Measurements from ENCODE around the gene PTAFR.
A peak's percentile ranks its signal among the peaks of the same experiment; 100 is the strongest.

PTAFR gene

GRCh38 chr1:28176492-28177470 lies at the start of gene PTAFR:
TSS of gene PTAFR (minus strand) at chr1:28176690. CDS start at chr1:28151021, 25,669 bp downstream.
- no peak within 1 kb of the TSS for H3K9ac ChIP-seq
- peaks cover 28% of the 10 kb centered on the region for H3K4me1 ChIP-seq (ENCODE audit: low read depth, poor library complexity, severe bottlenecking)
- TF ChIP-seq CTCF (conservative IDR thresholded peaks at IDR 0.05; ENCODE audit: low read depth, low read length) = no peak
- no peaks in the 10 kb centered on the region for H4K20me1 ChIP-seq (ENCODE audit: insufficient read depth)
- no peaks in the 10 kb centered on the region for H3K79me2 ChIP-seq (ENCODE audit: insufficient read depth, low read depth)
- no peaks in the 10 kb centered on the region for H3K27me3 ChIP-seq (ENCODE audit: insufficient read depth, low read depth)
- no peak within 1 kb of the TSS for H3K4me2 ChIP-seq
- H2AFZ ChIP-seq (ENCODE audit: low read depth) = no peak within 1 kb of the TSS
- no peaks in the 10 kb centered on the region for H3K36me3 ChIP-seq (ENCODE audit: insufficient read depth)
- H3K27ac ChIP-seq = no peak within 1 kb of the TSS
- no peak within 1 kb of the TSS for H3K4me3 ChIP-seq (IDR thresholded peaks at IDR 0.05; ENCODE audit: insufficient read depth, low read depth, low read length)

GRCh38 chr1:28213315-28213714 lies 36.8 kb upstream of the PTAFR start:
- H3K36me3 ChIP-seq (ENCODE audit: insufficient read depth) = no peaks in the 10 kb centered on the region
- H2AFZ ChIP-seq (ENCODE audit: low read depth) = no peak overlapping the region

GRCh38 chr1:28209700-28210099 lies 33.2 kb upstream of the PTAFR start:
- Histone ChIP-seq H3K9ac (no peak overlapping the region), H3K36me3 (ENCODE audit: insufficient read depth) (no peaks in the 10 kb centered on the region)

More at GRCh38 chr1:28213315-28213714, 36.8 kb upstream of the PTAFR start:
- Histone ChIP-seq H4K20me1 (ENCODE audit: insufficient read depth) (no peaks in the 10 kb centered on the region), H3K4me3 (IDR thresholded peaks at IDR 0.05; ENCODE audit: insufficient read depth, low read depth, low read length) (no peak overlapping the region), H3K27me3 (ENCODE audit: insufficient read depth, low read depth) (no peaks in the 10 kb centered on the region), H3K79me2 (ENCODE audit: insufficient read depth, low read depth) (no peaks in the 10 kb centered on the region; the same call in 1 of the 2 replicates), H3K9ac (no peak overlapping the region), H3K4me1 (ENCODE audit: low read depth, poor library complexity, severe bottlenecking) (no peaks in the 10 kb centered on the region), H3K27ac (no peak overlapping the region), H3K4me2 (no peak overlapping the region)
- no peak for TF ChIP-seq CTCF (conservative IDR thresholded peaks at IDR 0.05; ENCODE audit: low read depth, low read length)

GRCh38 chr1:28208818-28209441 lies 32.4 kb upstream of the PTAFR start:
- no peak overlapping the region for H3K9ac ChIP-seq
- no peak overlapping the region for H2AFZ ChIP-seq (ENCODE audit: low read depth)
- no peaks in the 10 kb centered on the region for H3K36me3 ChIP-seq (ENCODE audit: insufficient read depth)

More at GRCh38 chr1:28209700-28210099, 33.2 kb upstream of the PTAFR start:
- TF ChIP-seq CTCF (conservative IDR thresholded peaks at IDR 0.05; ENCODE audit: low read depth, low read length) = no peak
- Histone ChIP-seq H3K4me1 (ENCODE audit: low read depth, poor library complexity, severe bottlenecking) (no peaks in the 10 kb centered on the region), H3K4me3 (IDR thresholded peaks at IDR 0.05; ENCODE audit: insufficient read depth, low read depth, low read length) (no peak overlapping the region), H3K27ac (no peak overlapping the region), H4K20me1 (ENCODE audit: insufficient read depth) (no peaks in the 10 kb centered on the region), H2AFZ (ENCODE audit: low read depth) (no peak overlapping the region), H3K27me3 (ENCODE audit: insufficient read depth, low read depth) (no peaks in the 10 kb centered on the region), H3K4me2 (no peak overlapping the region), H3K79me2 (ENCODE audit: insufficient read depth, low read depth) (no peaks in the 10 kb centered on the region; the same call in 1 of the 2 replicates)

More at GRCh38 chr1:28208818-28209441, 32.4 kb upstream of the PTAFR start:
- peak; percentile 67 for TF ChIP-seq CTCF (conservative IDR thresholded peaks at IDR 0.05; ENCODE audit: low read depth, low read length)
- Histone ChIP-seq H3K4me2 (no peak overlapping the region), H3K27ac (no peak overlapping the region), H3K27me3 (ENCODE audit: insufficient read depth, low read depth) (no peaks in the 10 kb centered on the region), H4K20me1 (ENCODE audit: insufficient read depth) (no peaks in the 10 kb centered on the region), H3K4me3 (IDR thresholded peaks at IDR 0.05; ENCODE audit: insufficient read depth, low read depth, low read length) (no peak overlapping the region), H3K79me2 (ENCODE audit: insufficient read depth, low read depth) (no peaks in the 10 kb centered on the region; the same call in 1 of the 2 replicates), H3K4me1 (ENCODE audit: low read depth, poor library complexity, severe bottlenecking) (no peaks in the 10 kb centered on the region)
